HFFc6 (cell line): ENCODE data around the gene CRAMP1. TPM values are rescaled to one million over a fixed set of nuclear protein-coding genes. Genes with fewer than 3 reads are reported as not detected.

ENCODE experiments used
- DNase-seq: peaks from one replicate; pipeline ENCODE4 v3.0.0-alpha.2; 2018
- H3K27ac Mint-ChIP-seq: 2 replicates; pipeline ENCODE4 v1.8.0; 2020; ENCODE audit warnings: mild to moderate bottlenecking, mixed read lengths
- H3K27me3 Mint-ChIP-seq: 2 replicates; pipeline ENCODE4 v1.8.0; 2021; ENCODE audit warnings: mild to moderate bottlenecking, moderate library complexity, mixed read lengths; ENCODE audit not compliant: insufficient read depth
- H3K36me3 Mint-ChIP-seq: 2 replicates; pipeline ENCODE4 v1.8.0; 2021; ENCODE audit warnings: low read depth, mixed read lengths
- H3K4me1 Mint-ChIP-seq: 2 replicates; pipeline ENCODE4 v1.8.0; 2020; ENCODE audit warnings: low read depth, mixed read lengths
- H3K4me3 Mint-ChIP-seq: 2 replicates; pipeline ENCODE4 v1.8.0; 2020; ENCODE audit warnings: mild to moderate bottlenecking, moderate library complexity, mixed read lengths
- H3K9me3 Mint-ChIP-seq: 2 replicates; pipeline ENCODE4 v1.8.0; 2020; ENCODE audit warnings: mild to moderate bottlenecking, mixed read lengths
- total RNA-seq, 6 experiments: library from RNA; stranded (reverse); fragmentation: NEBNext Ultra II Directional; extraction: Animal tissue kit (Norgen Biotek cat#: 25700); gene quantifications; 2 replicates in 1 of 6; 3 replicates in 5 of 6; pipeline ENCODE4 v1.2.3, GENCODE V29; 2021
- TF ChIP-seq, protein P1 (sequence below): fragments of 200-600 bp; sonication (generic); IDR thresholded peaks from 2 replicates; pipeline ENCODE4 v1.5.0; 2021; ENCODE audit warnings: antibody characterized with exemption, mild to moderate bottlenecking

CRAMP1 gene
- total RNA-seq, 6 experiments from 2014 or later, result 10.7 to 14.2 (median 12.4) TPM

DNA sequence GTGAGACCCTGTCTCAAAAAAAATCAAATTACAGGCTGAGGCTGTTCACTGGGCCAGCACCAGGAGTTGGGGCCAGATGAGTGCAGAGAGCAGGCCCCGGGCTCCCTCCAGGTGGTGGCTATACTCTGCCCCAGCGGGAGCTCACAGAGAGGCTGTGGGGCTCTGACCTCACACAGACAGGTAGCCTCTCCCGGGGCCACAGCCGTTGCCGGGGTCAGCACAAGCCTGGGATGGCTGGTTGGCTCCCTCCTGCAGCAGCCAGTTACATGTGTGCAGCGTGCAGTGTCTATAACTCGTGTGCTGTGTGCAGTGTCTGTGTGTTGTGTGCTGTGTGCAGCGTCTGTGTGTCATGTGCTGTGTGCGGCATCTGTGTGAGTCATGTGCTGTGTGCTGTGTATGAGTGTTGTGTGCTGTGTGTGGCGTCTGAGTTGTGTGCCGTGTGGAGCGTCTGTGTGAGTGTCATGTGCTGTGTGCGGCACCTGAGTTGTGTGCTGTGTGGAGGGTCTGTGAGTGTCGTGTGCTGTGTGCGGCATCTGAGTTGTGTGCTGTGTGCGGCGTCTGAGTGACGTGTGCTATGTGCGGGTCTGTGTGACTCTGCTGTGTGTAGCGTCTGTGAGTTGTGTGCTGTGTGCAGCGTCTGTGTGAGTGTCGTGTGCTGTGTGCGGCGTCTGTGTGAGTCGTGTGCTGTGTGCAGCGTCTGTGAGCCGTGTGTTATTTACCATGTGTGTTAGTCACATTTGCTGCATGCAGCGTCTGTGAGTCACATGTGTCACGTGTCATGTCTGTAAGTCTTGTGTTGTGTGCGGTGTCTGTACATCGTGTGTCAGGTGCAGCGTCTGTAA is 114.7 kb downstream of the CRAMP1 start:
- Mint-ChIP-seq H3K4me1 (peaks cover 15% of the 10 kb centered on the region), H3K27ac (no peak overlapping the region; the same call in 1 of the 2 replicates), H3K9me3 (no peaks in the 10 kb centered on the region), H3K36me3 (peaks cover 17% of the 10 kb centered on the region), H3K27me3 (peaks cover 4% of the 10 kb centered on the region; the same call in 1 of the 2 replicates), H3K4me3 (no peak overlapping the region)
- TF ChIP-seq, protein P1, sequence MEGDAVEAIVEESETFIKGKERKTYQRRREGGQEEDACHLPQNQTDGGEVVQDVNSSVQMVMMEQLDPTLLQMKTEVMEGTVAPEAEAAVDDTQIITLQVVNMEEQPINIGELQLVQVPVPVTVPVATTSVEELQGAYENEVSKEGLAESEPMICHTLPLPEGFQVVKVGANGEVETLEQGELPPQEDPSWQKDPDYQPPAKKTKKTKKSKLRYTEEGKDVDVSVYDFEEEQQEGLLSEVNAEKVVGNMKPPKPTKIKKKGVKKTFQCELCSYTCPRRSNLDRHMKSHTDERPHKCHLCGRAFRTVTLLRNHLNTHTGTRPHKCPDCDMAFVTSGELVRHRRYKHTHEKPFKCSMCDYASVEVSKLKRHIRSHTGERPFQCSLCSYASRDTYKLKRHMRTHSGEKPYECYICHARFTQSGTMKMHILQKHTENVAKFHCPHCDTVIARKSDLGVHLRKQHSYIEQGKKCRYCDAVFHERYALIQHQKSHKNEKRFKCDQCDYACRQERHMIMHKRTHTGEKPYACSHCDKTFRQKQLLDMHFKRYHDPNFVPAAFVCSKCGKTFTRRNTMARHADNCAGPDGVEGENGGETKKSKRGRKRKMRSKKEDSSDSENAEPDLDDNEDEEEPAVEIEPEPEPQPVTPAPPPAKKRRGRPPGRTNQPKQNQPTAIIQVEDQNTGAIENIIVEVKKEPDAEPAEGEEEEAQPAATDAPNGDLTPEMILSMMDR, result no peak
- DNase-seq, result no peak

Other genes with a start within 250 kb of the CRAMP1 start
- 10 to 100 TPM; 15.0 to 22.6 (median 16.5) TPM for gene UNKL, start 197.7 kb upstream of the CRAMP1 start, total RNA-seq
- 10 to 100 TPM; 11.0 to 16.7 (median 13.3) TPM for gene UQCC4, start 191.6 kb upstream of the CRAMP1 start, total RNA-seq
- not detected for gene PERCC1, start 181.3 kb upstream of the CRAMP1 start, total RNA-seq
- gene CCDC154, start 167.8 kb upstream of the CRAMP1 start, total RNA-seq, result under 1 TPM in 3 of 6 experiments, not detected in 3; 0.10 to 0.52 (median 0.31) TPM
- 10 to 100 TPM; 47.5 to 62.6 (median 51.3) TPM for gene CLCN7, start 137.3 kb upstream of the CRAMP1 start, total RNA-seq
- gene PTX4, start 123.4 kb upstream of the CRAMP1 start, total RNA-seq, result under 1 TPM in 4 of 6 experiments, not detected in 2; 0.14 to 0.24 (median 0.18) TPM
- 10 to 100 TPM; 28.6 to 37.4 (median 34.8) TPM for gene TELO2, start 119.0 kb upstream of the CRAMP1 start, total RNA-seq
- 10 to 100 TPM; 15.4 to 28.5 (median 16.2) TPM for gene TMEM204, start 78.7 kb upstream of the CRAMP1 start, total RNA-seq
- 10 to 100 TPM; 11.1 to 15.6 (median 13.2) TPM for gene IFT140, start 288 bp upstream of the CRAMP1 start, total RNA-seq
- 10 to 100 TPM; 71.7 to 92.9 (median 80.8) TPM for gene JPT2, start 65.9 kb downstream of the CRAMP1 start, total RNA-seq
- 10 to 100 TPM; 34.3 to 39.9 (median 37.1) TPM for gene MAPK8IP3, start 93.8 kb downstream of the CRAMP1 start, total RNA-seq
- 10 to 100 TPM; 28.2 to 61.0 (median 31.3) TPM for gene NME3, start 159.2 kb downstream of the CRAMP1 start, total RNA-seq
- gene EME2, start 160.4 kb downstream of the CRAMP1 start, total RNA-seq, result 10 to 100 TPM; 11.4 to 16.1 (median 12.3) TPM
- 100 to 1,000 TPM; 122 to 161 (median 132) TPM for gene MRPS34, start 160.8 kb downstream of the CRAMP1 start, total RNA-seq
- gene SPSB3, start 170.2 kb downstream of the CRAMP1 start, total RNA-seq, result 10 to 100 TPM; 12.3 to 15.8 (median 13.9) TPM
- gene NUBP2, start 170.6 kb downstream of the CRAMP1 start, total RNA-seq, result 10 to 100 TPM; 41.5 to 53.8 (median 43.5) TPM
- not detected for gene IGFALS, start 181.3 kb downstream of the CRAMP1 start, total RNA-seq
- gene HAGH, start 214.5 kb downstream of the CRAMP1 start, total RNA-seq, result 10 to 100 TPM; 34.2 to 55.3 (median 38.7) TPM
- 10 to 100 TPM; 29.4 to 40.7 (median 31.2) TPM for gene FAHD1, start 214.8 kb downstream of the CRAMP1 start, total RNA-seq